SU-DHL-6 (cell line): ENCODE results near the gene HOXA13.

Experiments
- H2AFZ ChIP-seq: fragments of 200-600 bp; sonication (generic); 2 replicates; pipeline ENCODE4 v1.6.1; 2014; ENCODE audit warnings: low read depth, mild to moderate bottlenecking, moderate library complexity, mixed read lengths, antibody characterized with exemption, low read length; ENCODE audit not compliant: severe bottlenecking
- H3F3A ChIP-seq: fragments of 200-600 bp; shearing (Covaris generic); 2 replicates; pipeline ENCODE4 v1.6.0; 2016; ENCODE audit warnings: antibody characterized with exemption, mild to moderate bottlenecking; ENCODE audit not compliant: insufficient read depth
- H3K27ac ChIP-seq: fragments of 200-600 bp; sonication (generic); 2 replicates; pipeline ENCODE4 v1.5.1; 2016; ENCODE audit warnings: low read depth, mild to moderate bottlenecking, low read length, moderate library complexity, mixed read lengths
- H3K27me3 ChIP-seq: fragments of 200-600 bp; sonication (generic), shearing (Covaris generic); 2 replicates; pipeline ENCODE4 v1.6.0; 2014; ENCODE audit warnings: mild to moderate bottlenecking, low read length
- H3K36me3 ChIP-seq: fragments of 200-600 bp; sonication (generic); 2 replicates; pipeline ENCODE4 v1.6.1; 2014; ENCODE audit warnings: mild to moderate bottlenecking, low read length, mixed read lengths
- H3K4me2 ChIP-seq: fragments of 300-600, 200-600 bp; shearing (Covaris generic), sonication (generic); 2 replicates; pipeline ENCODE4 v1.6.0; 2014; ENCODE audit warnings: low read length, low read depth, mild to moderate bottlenecking; ENCODE audit not compliant: poor library complexity, severe bottlenecking
- H3K4me3 ChIP-seq: fragments of 200-600 bp; sonication (generic); 2 replicates; pipeline ENCODE4 v1.5.1; 2014; ENCODE audit warnings: antibody characterized with exemption, low read length, mild to moderate bottlenecking, mixed read lengths; ENCODE audit not compliant: insufficient read depth, poor library complexity, severe bottlenecking
- H3K79me2 ChIP-seq: fragments of 200-600 bp; sonication (generic); 2 replicates; pipeline ENCODE4 v1.6.1; 2014; ENCODE audit warnings: mild to moderate bottlenecking, low read length, moderate library complexity; ENCODE audit not compliant: insufficient read depth
- H3K9ac ChIP-seq: fragments of 200-600 bp; sonication (generic); 2 replicates; pipeline ENCODE4 v1.7.0; 2014; ENCODE audit warnings: mild to moderate bottlenecking, low read length
- H3K9me2 ChIP-seq: fragments of 200-600 bp; sonication (generic); replicated peaks from 2 replicates; pipeline ENCODE4 v1.6.1; 2014; ENCODE audit warnings: low read length; ENCODE audit not compliant: insufficient read depth
- H3K9me3 ChIP-seq: fragments of 200-600 bp; sonication (generic); 2 replicates; pipeline ENCODE4 v1.6.1; 2014; ENCODE audit warnings: low read length, mixed read lengths; ENCODE audit not compliant: insufficient read depth
- H4K20me1 ChIP-seq: fragments of 200-600 bp; sonication (generic); 2 replicates; pipeline ENCODE4 v1.6.1; 2014; ENCODE audit warnings: low read depth, mild to moderate bottlenecking, antibody characterized with exemption, low read length, moderate library complexity, mixed read lengths
- CTCF ChIP-seq: fragments of 200-600 bp; sonication (generic); IDR thresholded peaks from one replicate; pipeline ENCODE4 v1.5.1; 2017; ENCODE audit warnings: antibody characterized with exemption, mild to moderate bottlenecking, low read length, moderate library complexity; ENCODE audit not compliant: insufficient read depth, poor library complexity, severe bottlenecking
- EZH2phosphoT487 ChIP-seq: fragments of 200-600 bp; sonication (generic), shearing (Covaris generic); conservative IDR thresholded peaks from 2 replicates; pipeline ENCODE4 v1.6.1; 2018; ENCODE audit warnings: mild to moderate bottlenecking, antibody characterized with exemption, low read length, moderate library complexity, mixed read lengths

HOXA13 gene

DNA sequence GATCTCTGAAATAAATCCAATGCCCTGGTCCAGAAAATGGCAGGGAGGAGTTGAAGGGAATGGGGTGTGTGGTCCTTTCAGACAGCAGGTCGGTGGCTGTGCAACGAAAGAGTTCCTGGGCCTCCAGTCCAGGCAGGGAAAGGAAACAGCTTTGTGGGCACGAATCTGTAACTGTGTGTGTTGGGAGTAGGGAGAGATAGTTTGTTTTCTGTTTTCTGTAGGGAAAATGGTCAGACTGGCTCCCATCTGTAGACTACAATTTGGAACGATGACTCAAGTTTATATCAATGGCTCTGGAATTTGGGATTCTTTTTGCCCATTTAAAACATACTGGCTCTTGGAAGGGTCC, 32.0 kb downstream of the HOXA13 start:
- H2AFZ ChIP-seq = no peak overlapping the region
- H3K4me2 ChIP-seq = no peak overlapping the region
- no peaks in the 10 kb centered on the region for H3K79me2 ChIP-seq
- H3K9ac ChIP-seq = no peak overlapping the region
- H4K20me1 ChIP-seq = no peaks in the 10 kb centered on the region
- H3K36me3 ChIP-seq = no peaks in the 10 kb centered on the region
- no peaks in the 10 kb centered on the region for H3K9me3 ChIP-seq
- H3K9me2 ChIP-seq = no peaks in the 10 kb centered on the region
- H3K4me3 ChIP-seq = no peak overlapping the region
- no peak for TF ChIP-seq EZH2phosphoT487
- TF ChIP-seq CTCF = no peak
- H3K27me3 ChIP-seq = no peaks in the 10 kb centered on the region
- H3F3A ChIP-seq = peaks cover 2% of the 10 kb centered on the region; the same call in 1 of the 2 replicates
- no peak overlapping the region for H3K27ac ChIP-seq

DNA sequence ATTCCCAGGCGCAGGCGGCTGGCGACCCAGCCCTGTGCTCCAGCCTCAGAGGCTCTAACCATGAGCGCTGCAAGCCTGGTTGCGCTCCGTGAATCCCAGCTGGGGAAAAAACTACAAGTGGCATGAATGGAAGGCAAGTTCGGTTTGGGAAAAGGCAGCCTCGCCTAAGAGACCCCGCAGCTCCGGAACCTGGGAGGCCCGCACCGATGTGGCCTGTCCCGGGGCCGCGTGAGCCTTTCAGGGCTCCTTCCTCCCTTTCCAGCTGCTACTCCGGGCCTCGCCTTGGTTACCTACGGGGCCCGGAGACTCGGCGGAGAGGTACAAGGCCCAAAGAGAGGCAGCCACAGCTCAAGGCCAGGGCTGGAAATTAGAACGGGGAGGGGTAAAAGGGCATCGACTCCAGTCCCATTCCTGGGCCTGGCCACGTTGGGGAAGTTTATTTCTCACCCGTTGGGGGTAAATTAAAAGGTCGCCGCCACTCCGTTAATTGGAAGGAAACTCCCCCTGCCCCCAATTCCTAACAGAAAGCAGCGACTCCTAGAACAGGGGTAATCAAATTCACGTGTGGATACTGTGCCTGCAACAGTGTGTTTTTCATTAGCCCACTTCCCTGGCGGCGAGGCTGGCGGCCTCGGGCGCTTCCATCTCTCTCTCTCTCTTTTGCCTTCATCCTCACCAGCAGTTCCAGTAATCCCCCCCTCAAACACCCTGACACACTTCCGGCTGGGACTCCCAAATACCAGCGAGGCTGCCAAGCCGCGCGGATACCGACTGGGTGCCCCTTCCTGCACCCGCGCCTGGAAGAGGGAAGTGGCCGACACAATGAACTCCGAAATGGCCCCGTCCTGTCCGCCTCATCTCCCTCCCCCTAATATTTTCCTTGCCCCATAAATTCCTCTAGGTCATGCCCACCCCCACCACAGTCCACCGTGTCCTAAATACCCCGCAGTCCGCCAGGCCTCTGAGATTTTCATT, 33.1 kb downstream of the HOXA13 start:
- H3K4me3 ChIP-seq = no peak overlapping the region
- no peaks in the 10 kb centered on the region for H3K9me3 ChIP-seq
- no peak overlapping the region for H3K27ac ChIP-seq
- H3K4me2 ChIP-seq = no peak overlapping the region
- H3K27me3 ChIP-seq = no peaks in the 10 kb centered on the region
- no peaks in the 10 kb centered on the region for H3K9me2 ChIP-seq
- no peaks in the 10 kb centered on the region for H3K36me3 ChIP-seq
- H4K20me1 ChIP-seq = no peaks in the 10 kb centered on the region
- no peak overlapping the region for H2AFZ ChIP-seq
- no peak for TF ChIP-seq EZH2phosphoT487
- H3K9ac ChIP-seq = no peak overlapping the region
- H3K79me2 ChIP-seq = no peaks in the 10 kb centered on the region
- H3F3A ChIP-seq = peaks cover 6% of the 10 kb centered on the region; the same call in 1 of the 2 replicates

DNA sequence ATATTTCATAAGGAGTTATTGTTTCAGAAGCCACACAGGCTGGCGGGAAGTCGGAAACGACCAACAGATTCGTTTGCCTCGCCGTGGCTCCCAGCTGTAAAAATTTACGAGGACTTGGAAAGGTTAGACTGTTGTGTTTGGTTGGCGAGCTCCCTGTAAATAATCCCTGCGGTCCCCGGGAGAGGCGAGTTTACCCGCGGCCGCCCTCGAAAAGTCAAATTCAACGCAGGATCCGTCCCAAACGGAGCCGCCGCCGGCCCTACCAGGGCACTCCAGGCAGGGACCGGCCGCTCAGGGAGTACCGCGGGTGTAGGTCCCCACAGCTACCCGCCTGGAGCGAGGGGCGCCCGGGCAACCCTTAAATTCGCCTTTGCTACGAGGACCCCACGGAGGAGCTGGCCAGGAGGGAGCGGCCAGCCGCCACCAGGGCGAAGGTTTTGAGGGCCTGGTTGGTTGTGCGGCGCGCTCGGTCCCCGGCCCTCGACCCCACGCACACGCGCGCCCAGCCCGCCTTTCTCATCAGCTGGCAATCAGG, 33.8 kb downstream of the HOXA13 start:
- Histone ChIP-seq H3K27ac (no peak overlapping the region), H4K20me1 (no peaks in the 10 kb centered on the region), H3K4me3 (no peak overlapping the region), H3K9me2 (no peaks in the 10 kb centered on the region), H3K79me2 (no peaks in the 10 kb centered on the region), H3K36me3 (no peaks in the 10 kb centered on the region), H2AFZ (no peak overlapping the region), H3K4me2 (no peak overlapping the region), H3K27me3 (no peaks in the 10 kb centered on the region), H3F3A (peaks cover 6% of the 10 kb centered on the region; the same call in 1 of the 2 replicates), H3K9me3 (no peaks in the 10 kb centered on the region), H3K9ac (no peak overlapping the region)
- no peak for TF ChIP-seq CTCF
- TF ChIP-seq EZH2phosphoT487 = no peak
